ENCODE results near the gene HCN3.
A peak's percentile ranks its signal among the peaks of the same experiment; 100 is the strongest.

HCN3 gene

DNA sequence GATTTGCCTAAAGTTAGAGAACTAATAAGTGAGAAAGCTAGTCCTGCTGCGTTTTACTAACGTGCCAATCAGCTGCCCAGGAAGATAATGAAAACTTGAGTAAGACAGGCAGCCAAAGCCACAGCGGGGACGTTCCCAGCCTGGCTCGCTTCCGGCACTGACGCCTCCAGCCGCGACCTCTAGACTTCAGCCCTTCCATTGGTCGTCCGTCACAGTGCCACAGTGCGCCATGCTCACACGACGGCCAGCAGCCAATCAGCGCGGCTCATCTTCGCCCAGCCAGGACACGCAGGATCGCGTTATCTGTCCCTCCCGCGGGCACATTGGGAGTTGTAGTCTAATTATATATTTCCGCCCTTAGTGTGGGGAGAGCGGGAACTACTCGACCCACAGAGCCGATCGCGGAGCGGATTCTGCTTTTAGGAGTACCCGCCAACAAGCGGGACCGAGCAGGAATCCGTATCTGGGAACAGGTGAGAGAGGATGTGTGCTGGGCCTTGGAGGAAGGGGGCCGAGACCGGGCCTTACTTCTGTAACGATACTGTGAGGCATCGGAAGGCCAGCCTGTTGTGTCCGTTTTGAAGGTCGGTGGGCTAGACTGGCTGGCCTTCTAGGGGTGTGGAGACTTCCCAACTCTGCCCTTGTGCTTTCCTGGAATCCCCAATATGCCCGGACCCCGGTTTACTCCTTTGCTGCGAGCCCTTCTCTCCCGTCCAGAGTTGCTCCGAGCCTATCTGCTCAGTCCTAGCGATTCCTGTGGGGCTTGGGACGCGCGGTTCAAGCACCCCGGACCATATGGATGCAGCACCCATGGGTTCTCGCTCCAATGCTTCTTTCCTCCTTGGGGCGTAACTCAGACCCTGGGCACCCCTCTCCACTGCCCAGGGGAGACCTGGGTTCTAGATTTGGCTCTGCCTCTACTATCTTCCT lies 31.5 kb downstream of the HCN3 start, which contains the start of gene FDPS:
Gene FDPS (plus strand): TSS at position 374 of the 930 bp plus-strand sequence. CDS start 924 bp downstream, outside the sequence.
- DNase-seq (ENCODE audit: extremely low spot score): peak; percentile 98
- TF ChIP-seq, protein P1, sequence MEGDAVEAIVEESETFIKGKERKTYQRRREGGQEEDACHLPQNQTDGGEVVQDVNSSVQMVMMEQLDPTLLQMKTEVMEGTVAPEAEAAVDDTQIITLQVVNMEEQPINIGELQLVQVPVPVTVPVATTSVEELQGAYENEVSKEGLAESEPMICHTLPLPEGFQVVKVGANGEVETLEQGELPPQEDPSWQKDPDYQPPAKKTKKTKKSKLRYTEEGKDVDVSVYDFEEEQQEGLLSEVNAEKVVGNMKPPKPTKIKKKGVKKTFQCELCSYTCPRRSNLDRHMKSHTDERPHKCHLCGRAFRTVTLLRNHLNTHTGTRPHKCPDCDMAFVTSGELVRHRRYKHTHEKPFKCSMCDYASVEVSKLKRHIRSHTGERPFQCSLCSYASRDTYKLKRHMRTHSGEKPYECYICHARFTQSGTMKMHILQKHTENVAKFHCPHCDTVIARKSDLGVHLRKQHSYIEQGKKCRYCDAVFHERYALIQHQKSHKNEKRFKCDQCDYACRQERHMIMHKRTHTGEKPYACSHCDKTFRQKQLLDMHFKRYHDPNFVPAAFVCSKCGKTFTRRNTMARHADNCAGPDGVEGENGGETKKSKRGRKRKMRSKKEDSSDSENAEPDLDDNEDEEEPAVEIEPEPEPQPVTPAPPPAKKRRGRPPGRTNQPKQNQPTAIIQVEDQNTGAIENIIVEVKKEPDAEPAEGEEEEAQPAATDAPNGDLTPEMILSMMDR (IDR thresholded peaks at IDR 0.05; ENCODE audit: control extremely low read depth, extremely low read depth, low read depth, missing control alignments): no peak
- ChIA-PET POLR2A (interaction anchor here (0.5 to 1.3 kb wide), 10 partner anchors 9 to 1316 kb away, joined by 3 to 9 read pairs (median 3); a partner anchor contains a TSS), CTCF (interaction anchor here (0.7 to 4.4 kb wide), 12 partner anchors 11 to 477 kb away, joined by 3 to 52 read pairs (median 3); partner anchors contain the start of genes CLK2, HCN3 and KRTCAP2)

DNA sequence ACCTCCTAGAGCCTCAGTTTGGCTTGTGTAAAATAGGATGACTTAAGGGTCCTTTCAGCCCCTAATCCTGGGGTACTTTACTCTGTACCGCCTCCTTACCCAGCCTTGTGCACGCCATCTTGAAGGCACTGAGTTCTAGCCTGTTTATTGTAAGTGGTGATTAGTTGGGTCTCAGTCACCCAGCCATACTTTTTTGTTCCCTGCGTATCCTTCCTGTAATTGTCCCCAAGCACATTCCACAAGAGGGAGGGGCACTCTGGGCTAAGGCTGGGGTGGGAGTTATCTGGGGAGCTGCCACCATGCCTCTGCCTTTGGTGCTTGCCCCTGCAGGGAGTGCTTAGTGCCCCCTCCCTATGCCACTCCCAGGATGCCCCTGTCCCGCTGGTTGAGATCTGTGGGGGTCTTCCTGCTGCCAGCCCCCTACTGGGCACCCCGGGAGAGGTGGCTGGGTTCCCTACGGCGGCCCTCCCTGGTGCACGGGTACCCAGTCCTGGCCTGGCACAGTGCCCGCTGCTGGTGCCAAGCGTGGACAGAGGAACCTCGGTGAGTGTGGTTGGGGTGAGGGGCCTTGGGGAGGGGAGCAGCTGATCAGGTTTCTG lies 32.3 kb downstream of the HCN3 start:
- POLR2A ChIA-PET: no interaction called here
- CTCF ChIA-PET: interaction anchor here (2.0 to 3.6 kb wide), 2 partner anchors 12 to 59 kb away, joined by 8 to 20 read pairs; no protein-coding TSS in a partner anchor
- TF ChIP-seq, protein P1 (IDR thresholded peaks at IDR 0.05; ENCODE audit: control extremely low read depth, extremely low read depth, low read depth, missing control alignments): no peak
- no peak for DNase-seq (ENCODE audit: extremely low spot score)

DNA sequence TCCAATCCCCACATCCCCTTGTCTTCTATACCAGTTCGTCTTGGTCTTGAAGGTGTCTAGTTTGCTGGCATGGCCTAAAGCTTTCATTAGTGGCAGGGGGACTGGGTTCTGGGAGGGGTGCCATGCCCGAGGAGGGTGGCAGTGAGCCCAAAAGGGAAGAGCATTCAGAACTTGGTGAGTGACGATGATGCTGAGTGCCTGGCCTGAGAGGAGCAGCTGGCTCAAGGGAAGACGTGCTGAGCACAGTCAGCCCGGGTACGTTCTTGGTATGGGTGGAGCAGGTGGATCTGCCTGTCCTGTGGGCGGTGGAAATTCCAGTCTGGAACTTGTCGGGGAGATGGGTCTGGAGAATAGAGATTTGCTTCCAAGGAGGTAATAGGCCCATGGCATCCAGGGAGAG lies 36.0 kb downstream of the HCN3 start:
- DNase-seq (ENCODE audit: extremely low spot score): no peak
- ChIA-PET CTCF (interaction anchor here (1.1 to 3.6 kb wide), 4 partner anchors 10 to 63 kb away, joined by 3 to 20 read pairs (median 9); partner anchors contain the start of gene CLK2), POLR2A (interaction anchor here (0.7 kb wide), 2 partner anchors 330 to 454 kb away, joined by 3 to 8 read pairs; partner anchors contain the start of gene FLAD1)
- TF ChIP-seq, protein P1 (IDR thresholded peaks at IDR 0.05; ENCODE audit: control extremely low read depth, extremely low read depth, low read depth, missing control alignments): no peak

DNA sequence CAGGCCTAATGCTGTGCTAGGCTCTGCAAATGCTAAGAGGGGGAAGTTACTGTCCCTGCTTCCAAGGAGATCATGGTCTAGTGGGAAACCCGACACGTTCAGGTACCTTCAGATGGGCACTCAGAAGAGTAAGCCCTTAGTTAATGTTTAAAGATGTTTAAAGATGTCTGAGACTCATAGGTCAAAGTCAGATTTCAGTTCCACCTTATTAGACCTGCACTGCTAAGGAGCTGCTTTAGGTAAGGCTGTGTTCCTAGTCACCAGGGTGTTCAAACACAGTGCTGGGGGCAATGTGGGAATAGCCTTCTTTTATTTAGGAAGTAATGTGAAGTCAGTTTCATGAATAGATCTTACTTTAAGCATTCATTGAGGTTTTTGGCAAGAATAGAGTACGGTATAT lies 39.7 kb downstream of the HCN3 start:
- ChIA-PET POLR2A (interaction anchor here (1.3 kb wide), 1 partner anchor 9 kb away, joined by 3 read pairs; the partner anchor contains the start of gene FDPS), CTCF (interaction anchor here (1.3 to 2.5 kb wide), 3 partner anchors 16 to 66 kb away, joined by 3 to 23 read pairs (median 6); no protein-coding TSS in a partner anchor)
- TF ChIP-seq, protein P1 (IDR thresholded peaks at IDR 0.05; ENCODE audit: control extremely low read depth, extremely low read depth, low read depth, missing control alignments): no peak
- DNase-seq (ENCODE audit: extremely low spot score): no peak

DNA sequence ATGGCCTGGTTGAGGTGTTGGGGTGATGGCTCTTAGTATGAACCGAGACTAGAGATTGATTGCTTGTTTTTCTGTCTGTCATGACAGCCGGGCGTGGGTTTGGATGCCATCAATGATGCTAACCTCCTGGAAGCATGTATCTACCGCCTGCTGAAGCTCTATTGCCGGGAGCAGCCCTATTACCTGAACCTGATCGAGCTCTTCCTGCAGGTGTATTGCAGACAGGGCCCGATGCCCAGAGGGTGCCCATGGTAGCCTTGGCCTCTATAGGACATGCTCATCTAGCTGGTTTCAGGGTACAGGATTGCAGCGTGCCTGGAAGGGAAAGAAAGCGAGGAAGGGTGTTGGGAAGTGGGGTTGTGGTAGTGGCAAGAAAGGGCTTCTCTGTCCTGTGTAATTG lies 40.8 kb downstream of the HCN3 start:
- ChIA-PET CTCF (interaction anchor here (0.7 to 2.5 kb wide), 4 partner anchors 42 to 67 kb away, joined by 3 to 23 read pairs (median 5); partner anchors contain the start of gene ENTREP3), POLR2A (interaction anchor here (0.6 to 1.3 kb wide), 2 partner anchors 10 to 346 kb away, joined by 3 to 4 read pairs; partner anchors contain the start of gene FDPS)
- DNase-seq (ENCODE audit: extremely low spot score): no peak
- TF ChIP-seq, protein P1 (IDR thresholded peaks at IDR 0.05; ENCODE audit: control extremely low read depth, extremely low read depth, low read depth, missing control alignments): no peak

DNA sequence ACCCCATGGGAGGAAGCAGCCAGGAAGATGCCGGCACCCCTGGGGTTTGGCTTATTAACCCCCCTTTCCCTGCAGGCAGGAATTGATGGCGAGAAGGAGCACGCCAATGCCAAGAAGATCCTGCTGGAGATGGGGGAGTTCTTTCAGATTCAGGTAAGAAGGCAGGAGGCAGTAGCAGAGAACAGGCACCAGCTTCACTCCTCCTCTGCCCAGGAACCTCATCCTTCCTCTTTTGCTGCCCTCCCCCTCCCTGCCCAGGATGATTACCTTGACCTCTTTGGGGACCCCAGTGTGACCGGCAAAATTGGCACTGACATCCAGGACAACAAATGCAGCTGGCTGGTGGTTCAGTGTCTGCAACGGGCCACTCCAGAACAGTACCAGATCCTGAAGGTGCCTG lies 42.3 kb downstream of the HCN3 start:
- DNase-seq (ENCODE audit: extremely low spot score): no peak
- TF ChIP-seq, protein P1 (IDR thresholded peaks at IDR 0.05; ENCODE audit: control extremely low read depth, extremely low read depth, low read depth, missing control alignments): no peak
- ChIA-PET POLR2A (no interaction called here), CTCF (interaction anchor here (1.0 to 10.7 kb wide), 2 partner anchors 70 to 85 kb away, joined by 3 to 150 read pairs; no protein-coding TSS in a partner anchor)

Data from GM10248 (cell line).